Bronchial epithelial cell (primary cell): ENCODE results near the gene ZSCAN16. TPM values are rescaled to one million over a fixed set of nuclear protein-coding genes. Genes with fewer than 3 reads are reported as not detected.
"Not testable (repeated sequence)": the region's sequence is repeated elsewhere in the genome, so short reads cannot be mapped to it uniquely, and the experiment has no call there.

Source experiments
- DNase-seq: peaks from one replicate; pipeline ENCODE4 v3.0.0-alpha.2; 2010; ENCODE audit warnings: low read depth
- FAIRE-seq: peaks from 2 replicates; lab custom pipeline; 2011; peaks lifted over from hg19 to GRCh38; lab: Jason Lieb, UNC
- H3K27me3 ChIP-seq: 2 replicates; pipeline ENCODE4 v1.5.1; 2011; ENCODE audit warnings: low read length; ENCODE audit not compliant: control insufficient read depth, insufficient read depth
- H3K36me3 ChIP-seq: 2 replicates; pipeline ENCODE4 v1.5.1; 2011; ENCODE audit warnings: low read length; ENCODE audit not compliant: control insufficient read depth, insufficient read depth
- H3K4me3 ChIP-seq: 2 replicates; pipeline ENCODE4 v1.5.1; 2011; ENCODE audit warnings: mild to moderate bottlenecking, low read depth, low read length, control low read depth
- total RNA-seq: library from RNA; depleted of rRNA; stranded (reverse); fragments of >200 nt; gene quantifications from 2 replicates; pipeline ENCODE4 v1.2.1, GENCODE V29; 2014
- TF ChIP-seq, protein P1 (sequence below): IDR thresholded peaks from 2 replicates; pipeline ENCODE4 v1.5.1; 2011; ENCODE audit warnings: mild to moderate bottlenecking, moderate library complexity, low read length, control low read depth, inconsistent platforms; ENCODE audit not compliant: insufficient read depth, severe bottlenecking

ZSCAN16 gene
- 9.5 and 11.1 TPM in 2 replicates for total RNA-seq

DNA sequence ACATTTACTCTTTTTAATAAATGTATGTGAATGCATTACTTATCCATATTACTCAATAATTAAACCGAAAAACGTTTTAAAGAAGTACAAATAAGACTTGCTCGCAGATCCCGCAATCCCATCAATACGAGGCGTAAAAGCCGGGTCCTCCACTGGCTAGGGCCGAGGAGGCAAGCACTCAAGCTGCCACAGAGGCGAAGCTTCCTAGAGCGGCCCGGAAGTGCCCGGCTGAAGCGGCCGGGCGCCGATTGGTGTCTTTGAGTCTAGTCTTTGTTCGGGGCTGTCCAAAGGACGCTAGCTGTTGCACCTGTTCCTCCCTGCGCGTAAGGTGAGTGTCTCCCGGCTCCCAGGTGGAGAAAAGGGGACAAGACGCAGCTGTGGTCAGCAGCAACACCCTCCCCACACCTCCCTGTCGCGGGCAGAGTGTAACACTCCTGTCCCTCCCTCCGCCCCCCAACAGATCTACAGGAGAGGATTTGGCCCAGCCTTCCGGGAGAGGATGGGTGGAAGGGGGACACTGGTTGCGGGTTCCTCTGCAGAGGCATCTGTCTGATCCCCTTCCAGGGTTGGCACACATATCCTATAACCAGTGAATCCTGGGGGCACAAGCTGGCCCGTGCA lies at the start of gene ZSCAN16:
Gene ZSCAN16, plus strand, starts transcription at position 260 of the 621 bp plus-strand sequence. CDS start 835 bp downstream, outside the sequence.
- Histone ChIP-seq H3K4me3 (peak within 1 kb of the TSS; percentile 66), H3K27me3 (no peaks in the 10 kb centered on the region), H3K36me3 (no peaks in the 10 kb centered on the region)
- DNase-seq (peak; percentile 73), FAIRE-seq (no peak)
- TF ChIP-seq, protein P1, sequence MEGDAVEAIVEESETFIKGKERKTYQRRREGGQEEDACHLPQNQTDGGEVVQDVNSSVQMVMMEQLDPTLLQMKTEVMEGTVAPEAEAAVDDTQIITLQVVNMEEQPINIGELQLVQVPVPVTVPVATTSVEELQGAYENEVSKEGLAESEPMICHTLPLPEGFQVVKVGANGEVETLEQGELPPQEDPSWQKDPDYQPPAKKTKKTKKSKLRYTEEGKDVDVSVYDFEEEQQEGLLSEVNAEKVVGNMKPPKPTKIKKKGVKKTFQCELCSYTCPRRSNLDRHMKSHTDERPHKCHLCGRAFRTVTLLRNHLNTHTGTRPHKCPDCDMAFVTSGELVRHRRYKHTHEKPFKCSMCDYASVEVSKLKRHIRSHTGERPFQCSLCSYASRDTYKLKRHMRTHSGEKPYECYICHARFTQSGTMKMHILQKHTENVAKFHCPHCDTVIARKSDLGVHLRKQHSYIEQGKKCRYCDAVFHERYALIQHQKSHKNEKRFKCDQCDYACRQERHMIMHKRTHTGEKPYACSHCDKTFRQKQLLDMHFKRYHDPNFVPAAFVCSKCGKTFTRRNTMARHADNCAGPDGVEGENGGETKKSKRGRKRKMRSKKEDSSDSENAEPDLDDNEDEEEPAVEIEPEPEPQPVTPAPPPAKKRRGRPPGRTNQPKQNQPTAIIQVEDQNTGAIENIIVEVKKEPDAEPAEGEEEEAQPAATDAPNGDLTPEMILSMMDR: no peak

DNA sequence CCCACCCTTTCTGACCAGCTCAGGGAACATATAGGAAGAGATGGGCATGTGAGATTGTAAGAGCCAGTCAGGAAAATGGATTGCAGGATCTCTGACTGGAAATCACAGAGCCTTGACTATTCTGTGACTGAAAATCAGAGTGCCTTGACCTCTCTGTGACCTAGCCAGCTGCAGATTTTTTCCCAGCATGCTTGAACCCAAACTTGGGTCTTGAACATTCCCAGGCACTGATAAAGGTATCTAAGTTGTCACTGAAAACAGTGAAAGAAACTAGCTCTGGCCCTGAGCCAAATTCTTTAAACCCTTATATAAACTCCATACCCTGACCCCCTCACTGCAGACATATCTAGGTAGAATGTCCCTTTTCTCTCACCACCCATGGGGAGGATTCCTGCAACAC lies 46.4 kb upstream of the ZSCAN16 start:
- H3K4me3 ChIP-seq: no peak overlapping the region
- DNase-seq (no peak), FAIRE-seq (no peak)
- TF ChIP-seq, protein P1: no peak
- H3K36me3 ChIP-seq: no peaks in the 10 kb centered on the region
- H3K27me3 ChIP-seq: no peaks in the 10 kb centered on the region

DNA sequence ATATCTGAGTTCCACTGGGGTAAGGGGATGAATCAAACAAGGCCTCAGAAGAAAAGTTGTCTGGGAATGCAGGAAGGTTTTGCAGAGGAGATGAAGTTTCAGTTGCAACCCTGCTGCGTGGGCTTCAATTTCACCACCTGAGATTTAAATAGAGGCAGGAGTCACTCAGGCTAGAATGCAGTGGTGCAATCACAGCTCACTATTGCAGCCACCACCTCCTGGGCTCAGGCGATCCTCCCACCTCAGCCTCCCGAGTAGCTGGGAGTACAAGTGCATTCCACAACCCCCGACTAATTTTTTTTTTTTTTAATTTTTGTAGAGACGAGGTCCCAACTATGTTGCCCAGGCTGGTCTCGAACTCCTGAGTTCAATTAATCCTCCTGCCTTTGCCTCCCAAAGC lies 45.6 kb upstream of the ZSCAN16 start:
- TF ChIP-seq, protein P1: no peak
- Histone ChIP-seq H3K4me3 (no peak overlapping the region), H3K27me3 (no peaks in the 10 kb centered on the region), H3K36me3 (no peaks in the 10 kb centered on the region)
- DNase-seq (no peak), FAIRE-seq (no peak)

DNA sequence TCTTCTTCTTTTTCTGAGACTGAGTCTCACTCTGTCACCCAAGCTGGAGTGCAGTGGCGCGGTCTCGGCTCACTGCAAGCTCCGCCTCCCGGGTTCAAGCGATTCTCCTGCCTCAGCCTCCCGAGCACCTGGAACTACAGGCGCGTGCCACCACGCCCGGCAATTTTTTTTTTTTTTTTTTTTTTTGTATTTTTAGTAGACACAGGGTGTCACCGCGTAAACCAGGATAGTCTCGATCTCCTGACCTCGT lies 44.1 kb upstream of the ZSCAN16 start, which contains the start of gene ZNF165:
Gene ZNF165, plus strand, starts transcription at position 188 of the 250 bp plus-strand sequence. CDS start 4,913 bp downstream, outside the sequence.
- not testable (repeated sequence) for FAIRE-seq, H3K27me3 ChIP-seq, DNase-seq, H3K36me3 ChIP-seq
- peak within 1 kb of the TSS; percentile 87 for H3K4me3 ChIP-seq

DNA sequence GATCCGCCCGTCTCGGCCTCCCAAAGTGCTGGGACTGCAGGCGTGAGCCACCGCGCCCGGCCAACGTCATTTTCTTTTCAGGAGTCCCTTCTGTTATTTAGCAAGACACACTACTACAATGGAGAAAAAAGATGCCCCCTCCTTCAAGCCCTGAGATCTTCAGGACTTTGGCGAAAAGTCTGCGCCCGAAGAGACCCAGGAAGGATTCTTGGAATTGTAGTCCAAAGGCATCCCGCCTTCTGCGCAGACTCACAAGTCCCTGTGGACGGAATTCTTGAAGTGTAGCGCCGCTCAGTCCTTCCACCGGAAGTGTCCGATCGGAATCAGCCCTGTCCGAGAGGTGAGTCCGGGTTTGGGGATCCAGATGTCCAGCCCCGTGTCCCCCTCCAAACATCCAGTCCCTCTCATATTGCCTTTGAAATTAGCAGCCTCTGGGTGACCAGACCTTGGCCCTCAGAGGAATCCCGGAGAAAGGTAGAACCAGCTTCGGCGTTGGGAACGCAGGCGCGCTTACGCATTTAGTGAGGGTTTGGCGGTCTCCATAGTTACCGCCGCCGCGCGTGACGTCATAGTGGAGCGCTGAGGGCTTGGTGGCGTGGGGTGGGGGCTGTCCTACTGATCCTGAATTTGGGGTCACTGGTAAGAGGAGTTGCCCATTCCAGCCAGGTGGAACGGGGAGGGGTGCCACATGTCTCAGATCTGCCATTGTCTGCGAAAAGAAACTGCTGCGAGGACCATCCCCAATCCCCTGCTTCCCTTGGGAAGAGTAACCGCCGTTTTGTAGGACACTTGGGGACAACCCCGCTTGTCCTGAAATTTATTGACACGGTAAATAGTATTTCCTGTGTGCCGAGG lies 43.6 kb upstream of the ZSCAN16 start:
- TF ChIP-seq, protein P1: no peak
- peak overlapping the region; percentile 87 for H3K4me3 ChIP-seq
- DNase-seq (peak; percentile 90), FAIRE-seq (no peak)
- no peaks in the 10 kb centered on the region for H3K27me3 ChIP-seq
- peaks cover 2% of the 10 kb centered on the region for H3K36me3 ChIP-seq

DNA sequence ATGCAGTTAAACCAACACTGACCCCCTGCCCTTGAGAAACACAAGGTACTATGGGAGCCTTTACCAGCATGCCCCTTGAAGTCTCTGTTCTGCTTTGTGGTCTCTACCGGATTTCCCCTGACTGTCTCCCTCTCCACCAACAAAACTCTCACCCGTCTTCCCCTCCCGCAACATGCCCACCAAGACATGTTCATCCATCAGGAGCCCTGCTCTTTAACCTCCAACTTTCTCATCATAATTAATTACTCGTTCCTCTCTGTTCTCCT lies 43.0 kb upstream of the ZSCAN16 start:
- TF ChIP-seq, protein P1: no peak
- no peak for DNase-seq
- no peaks in the 10 kb centered on the region for H3K27me3 ChIP-seq
- FAIRE-seq: no peak
- H3K4me3 ChIP-seq: peak overlapping the region; percentile 87
- H3K36me3 ChIP-seq: peaks cover 3% of the 10 kb centered on the region
